HFFc6 (cell line): ENCODE data around the gene FAM117A. TPM values are rescaled to one million over a fixed set of nuclear protein-coding genes. Genes with fewer than 3 reads are reported as not detected.

Experiments
- DNase-seq: peaks from one replicate; pipeline ENCODE4 v3.0.0-alpha.2; 2018
- H3K27ac Mint-ChIP-seq: 2 replicates; pipeline ENCODE4 v1.8.0; 2020; ENCODE audit warnings: mild to moderate bottlenecking, mixed read lengths
- H3K27me3 Mint-ChIP-seq: 2 replicates; pipeline ENCODE4 v1.8.0; 2021; ENCODE audit warnings: mild to moderate bottlenecking, moderate library complexity, mixed read lengths; ENCODE audit not compliant: insufficient read depth
- H3K36me3 Mint-ChIP-seq: 2 replicates; pipeline ENCODE4 v1.8.0; 2021; ENCODE audit warnings: low read depth, mixed read lengths
- H3K4me1 Mint-ChIP-seq: 2 replicates; pipeline ENCODE4 v1.8.0; 2020; ENCODE audit warnings: low read depth, mixed read lengths
- H3K4me3 Mint-ChIP-seq: 2 replicates; pipeline ENCODE4 v1.8.0; 2020; ENCODE audit warnings: mild to moderate bottlenecking, moderate library complexity, mixed read lengths
- H3K9me3 Mint-ChIP-seq: 2 replicates; pipeline ENCODE4 v1.8.0; 2020; ENCODE audit warnings: mild to moderate bottlenecking, mixed read lengths
- CTCF ChIP-seq: fragments of 200-600 bp; sonication (generic); IDR thresholded peaks from 2 replicates; pipeline ENCODE4 v1.5.0; 2021; ENCODE audit warnings: antibody characterized with exemption, mild to moderate bottlenecking
- total RNA-seq, 6 experiments: library from RNA; stranded (reverse); fragmentation: NEBNext Ultra II Directional; extraction: Animal tissue kit (Norgen Biotek cat#: 25700); gene quantifications; 2 replicates in 1 of 6; 3 replicates in 5 of 6; pipeline ENCODE4 v1.2.3, GENCODE V29; 2021

FAM117A gene
- total RNA-seq, 6 experiments from 2014 or later: 0.23 to 1.1 (median 0.57) TPM

- H3K4me3 Mint-ChIP-seq: no peak overlapping the region
- TF ChIP-seq CTCF: no peak
- no peak for DNase-seq
- no peaks in the 10 kb centered on the region for H3K9me3 Mint-ChIP-seq
- H3K4me1 Mint-ChIP-seq: no peaks in the 10 kb centered on the region
- no peaks in the 10 kb centered on the region for H3K36me3 Mint-ChIP-seq
- H3K27ac Mint-ChIP-seq: no peak overlapping the region
- peaks cover 15% of the 10 kb centered on the region for H3K27me3 Mint-ChIP-seq
Measured at GRCh38 chr17:49717371-49717861, 46.5 kb downstream of the FAM117A start.

- Mint-ChIP-seq H3K27ac (no peak overlapping the region), H3K4me1 (no peaks in the 10 kb centered on the region), H3K27me3 (peaks cover 20% of the 10 kb centered on the region), H3K36me3 (no peaks in the 10 kb centered on the region), H3K4me3 (no peak overlapping the region), H3K9me3 (no peaks in the 10 kb centered on the region)
- TF ChIP-seq CTCF: no peak
- no peak for DNase-seq
Measured at GRCh38 chr17:49716668-49717364, 47.1 kb downstream of the FAM117A start.

GRCh38 chr17:49715717-49716279 lies 48.1 kb downstream of the FAM117A start:
- Mint-ChIP-seq H3K27ac (no peak overlapping the region), H3K36me3 (no peaks in the 10 kb centered on the region)

GRCh38 chr17:49715216-49715615 lies 48.7 kb downstream of the FAM117A start:
- Mint-ChIP-seq H3K4me1 (no peaks in the 10 kb centered on the region), H3K27me3 (peaks cover 24% of the 10 kb centered on the region), H3K27ac (no peak overlapping the region), H3K9me3 (no peaks in the 10 kb centered on the region), H3K4me3 (no peak overlapping the region), H3K36me3 (no peaks in the 10 kb centered on the region)
- no peak for DNase-seq
- TF ChIP-seq CTCF: no peak

More at GRCh38 chr17:49715717-49716279, 48.1 kb downstream of the FAM117A start:
- H3K27me3 Mint-ChIP-seq: peaks cover 24% of the 10 kb centered on the region
- no peaks in the 10 kb centered on the region for H3K9me3 Mint-ChIP-seq
- no peaks in the 10 kb centered on the region for H3K4me1 Mint-ChIP-seq
- no peak overlapping the region for H3K4me3 Mint-ChIP-seq
- TF ChIP-seq CTCF: no peak
- no peak for DNase-seq

GRCh38 chr17:49708515-49709183 lies 55.3 kb downstream of the FAM117A start:
- no peak for DNase-seq
- peak overlapping the region; percentile 97 for H3K4me3 Mint-ChIP-seq

More at GRCh38 chr17:49708515-49709183, 55.3 kb downstream of the FAM117A start:
- Mint-ChIP-seq H3K27me3 (peaks cover 16% of the 10 kb centered on the region), H3K36me3 (peaks cover 9% of the 10 kb centered on the region), H3K9me3 (no peaks in the 10 kb centered on the region), H3K27ac (peak overlapping the region; percentile 99), H3K4me1 (peaks cover 34% of the 10 kb centered on the region)
- TF ChIP-seq CTCF: no peak; the same call in 1 of the 2 replicates
